Pons (tissue), 1 donor: ENCODE results near the gene TMEM150B.

Experiments
- DNase-seq: peaks from one replicate; pipeline ENCODE4 v3.0.0-alpha.2; 2016; ENCODE audit warnings: low spot score

TMEM150B gene

DNA sequence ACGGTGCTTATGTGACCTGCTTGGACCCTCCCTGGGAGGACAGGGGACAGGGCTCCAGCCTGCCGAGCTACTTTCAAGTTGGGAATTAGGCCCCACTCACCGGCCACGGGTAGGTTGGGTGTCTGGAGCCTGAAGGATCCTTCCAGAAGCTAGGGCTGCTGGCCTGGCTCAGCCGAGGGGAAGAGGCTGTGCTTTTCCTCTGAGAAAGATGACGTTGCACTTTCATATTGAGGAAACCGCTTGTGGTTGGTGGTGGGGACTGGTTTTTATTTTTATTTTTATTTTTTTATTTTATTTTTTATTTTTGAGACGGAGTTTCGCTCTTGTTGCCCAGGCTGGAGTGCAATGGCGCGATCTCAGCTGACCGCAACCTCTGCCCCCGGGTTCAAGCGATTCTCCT lies at the start of gene TMEM150B:
TSS of gene TMEM150B (minus strand) at position 170 of the 400 bp plus-strand sequence. CDS start 4,305 bp downstream, outside the sequence.
- peak; percentile 46 for DNase-seq

DNA sequence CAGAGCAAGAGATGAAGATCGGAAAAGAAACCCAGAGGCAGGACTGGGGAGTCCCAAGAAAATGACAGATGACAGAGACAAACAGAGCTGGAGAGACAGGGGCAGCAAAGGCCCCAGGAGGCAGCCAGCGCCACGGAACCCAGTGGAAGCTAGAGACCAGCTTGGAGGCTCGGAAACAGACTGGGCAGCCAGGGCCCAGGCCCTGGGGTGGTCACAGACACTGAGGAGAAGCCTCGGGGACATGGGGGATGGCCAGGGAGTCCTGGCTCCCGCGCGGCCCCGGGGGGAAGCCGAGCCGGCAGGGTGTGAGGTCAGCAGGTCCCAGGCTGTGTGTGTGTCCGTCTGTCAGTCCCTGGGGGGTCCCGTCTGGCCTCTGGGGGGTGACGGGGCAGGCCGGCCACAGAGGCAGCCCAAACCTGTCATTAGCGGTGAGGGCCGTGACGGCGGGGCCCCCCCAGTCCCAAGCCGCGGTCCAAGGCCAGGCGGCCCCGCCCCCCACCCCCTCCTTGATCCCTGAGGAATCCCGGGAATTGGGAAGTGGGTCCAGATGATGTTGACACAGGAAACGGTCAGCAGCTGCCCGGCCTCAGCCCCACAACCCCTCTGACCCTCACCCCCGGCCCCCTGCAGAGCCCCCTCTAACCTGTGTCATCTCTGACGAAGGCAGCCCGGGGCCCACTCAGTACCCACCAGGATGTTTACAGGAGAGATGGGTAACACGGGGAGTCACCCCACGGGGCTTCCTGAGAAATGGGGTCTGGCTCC lies 49.0 kb upstream of the TMEM150B start:
- no peak for DNase-seq

DNA sequence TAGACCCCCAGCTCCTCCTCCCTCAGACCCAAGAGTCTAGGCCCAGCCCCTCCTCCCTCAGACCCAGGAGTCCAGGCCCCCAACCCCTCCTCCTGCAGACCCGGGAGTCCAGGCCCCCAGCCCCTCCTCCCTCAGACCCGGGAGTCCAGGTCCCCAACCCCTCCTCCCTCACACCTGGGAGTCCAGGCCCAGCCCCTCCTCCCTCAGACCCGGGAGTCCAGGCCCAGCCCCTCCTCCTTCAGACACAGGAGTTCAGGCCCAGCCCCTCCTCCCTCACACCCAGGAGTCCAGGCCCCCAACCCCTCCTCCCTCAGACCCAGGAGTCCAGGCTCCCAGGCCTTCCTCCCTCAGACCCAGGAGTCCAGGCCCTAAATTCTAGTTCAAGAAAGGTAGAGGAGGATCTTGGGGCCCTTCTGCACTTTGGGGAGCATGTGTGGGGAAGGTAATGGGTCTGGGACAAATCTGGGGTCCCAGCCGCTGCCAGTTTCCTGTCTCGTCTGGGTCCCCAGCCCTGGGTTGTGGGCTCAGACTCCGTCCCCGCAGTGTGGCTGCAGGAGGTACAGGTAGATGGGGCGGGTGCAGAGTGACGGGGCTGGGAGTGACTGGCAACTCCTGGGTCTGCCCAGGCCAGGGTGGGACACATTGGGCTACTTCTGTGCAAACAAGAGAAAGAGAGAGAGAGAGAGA lies 48.3 kb upstream of the TMEM150B start:
- DNase-seq: no peak

GRCh38 chr19:55372316-55373081 lies 47.4 kb upstream of the TMEM150B start:
- no peak for DNase-seq

GRCh38 chr19:55370305-55370988 lies 45.3 kb upstream of the TMEM150B start, which contains the start of gene IL11:
Gene IL11, minus strand, starts transcription at chr19:55370463. Its CDS starts 153 bp downstream, at chr19:55370310.
- no peak for DNase-seq

- no peak for DNase-seq
Measured at GRCh38 chr19:55369653-55370304, 44.6 kb upstream of the TMEM150B start.

GRCh38 chr19:55368701-55369563 lies 43.8 kb upstream of the TMEM150B start:
- no peak for DNase-seq

DNA sequence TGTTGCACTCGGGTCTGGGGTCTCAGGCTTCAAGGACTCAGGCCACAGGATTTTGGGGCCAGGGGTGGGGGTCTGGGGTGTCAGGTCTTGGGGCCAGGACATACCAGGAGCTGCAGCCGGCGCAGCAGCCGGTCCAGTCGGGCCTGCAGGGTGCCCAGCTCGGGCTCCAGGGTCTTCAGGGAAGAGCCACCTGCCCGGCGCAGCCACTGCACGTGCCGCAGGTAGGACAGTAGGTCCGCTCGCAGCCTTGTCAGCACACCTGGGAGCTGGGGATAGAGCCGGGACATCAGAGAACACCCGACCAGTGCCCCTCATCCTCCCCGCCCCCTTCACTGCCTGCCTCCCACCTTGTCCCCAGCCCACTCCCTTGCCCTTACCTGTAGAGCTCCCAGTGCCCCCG lies 43.0 kb upstream of the TMEM150B start:
- DNase-seq: no peak

DNA sequence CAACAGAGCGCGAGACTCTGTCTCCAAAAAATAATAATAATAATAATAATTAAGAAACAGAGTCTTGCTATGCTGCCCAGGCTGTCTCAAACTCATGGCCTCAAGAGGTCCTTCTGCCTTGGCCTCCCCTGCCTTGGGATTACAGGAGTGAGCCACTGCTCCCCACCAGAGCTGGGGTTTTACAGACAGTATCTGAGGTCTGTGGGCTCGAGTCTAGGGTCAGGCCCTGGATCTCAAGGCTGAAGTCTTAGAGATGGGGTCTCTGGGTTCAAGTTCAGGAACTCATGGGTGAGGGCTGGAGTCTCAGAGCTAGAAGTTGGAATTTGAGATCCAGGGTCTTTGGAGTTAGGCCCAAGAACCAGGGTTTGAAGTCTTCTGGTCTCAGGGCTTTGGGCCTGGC lies 41.6 kb upstream of the TMEM150B start:
- no peak for DNase-seq

DNA sequence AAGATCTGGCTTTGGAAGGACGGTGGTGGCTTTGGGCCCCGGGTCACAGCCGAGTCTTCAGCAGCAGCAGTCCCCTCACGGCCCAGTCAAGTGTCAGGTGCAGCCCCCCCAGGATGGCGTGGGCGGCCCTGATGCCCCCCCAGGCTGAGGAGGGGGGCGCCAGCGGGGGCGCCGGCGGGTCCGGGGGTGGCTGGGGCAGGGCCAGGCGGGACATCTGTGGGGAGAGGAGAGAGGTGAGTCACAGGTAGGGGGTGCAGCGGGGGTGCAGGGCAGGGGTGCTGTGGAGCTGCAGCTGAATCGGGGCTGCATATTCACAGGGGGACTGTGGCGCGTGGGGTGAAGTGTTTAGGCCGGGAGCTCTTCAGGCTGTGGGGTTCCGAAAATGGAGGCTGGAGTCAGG lies 40.8 kb upstream of the TMEM150B start:
- DNase-seq: no peak

DNA sequence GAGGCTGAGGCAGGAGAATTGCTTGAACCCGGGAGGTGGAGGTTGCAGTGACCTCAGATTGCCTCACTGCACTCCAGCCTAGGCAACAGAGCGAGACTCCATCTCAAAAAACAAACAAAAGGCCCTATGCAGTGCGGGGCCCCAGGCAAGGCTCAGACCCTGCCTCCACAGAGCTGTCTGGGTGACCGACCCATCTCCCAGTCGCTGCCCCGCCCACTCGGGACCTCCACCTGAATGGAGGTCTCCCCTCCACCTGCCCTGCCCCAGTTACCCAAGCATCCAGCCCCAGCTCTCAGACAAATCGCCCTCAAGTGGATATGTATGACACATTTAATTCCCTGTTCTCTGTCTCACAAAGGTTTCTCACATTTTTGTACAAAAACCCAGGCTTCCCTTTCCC lies 40.1 kb upstream of the TMEM150B start:
- DNase-seq: no peak

- DNase-seq: no peak
Measured at GRCh38 chr19:55362990-55363716, 38.0 kb upstream of the TMEM150B start, which contains the start of gene GARIN5B. Gene GARIN5B, minus strand, starts transcription at chr19:55363260. Its CDS starts 194 bp downstream, at chr19:55363066.

DNA sequence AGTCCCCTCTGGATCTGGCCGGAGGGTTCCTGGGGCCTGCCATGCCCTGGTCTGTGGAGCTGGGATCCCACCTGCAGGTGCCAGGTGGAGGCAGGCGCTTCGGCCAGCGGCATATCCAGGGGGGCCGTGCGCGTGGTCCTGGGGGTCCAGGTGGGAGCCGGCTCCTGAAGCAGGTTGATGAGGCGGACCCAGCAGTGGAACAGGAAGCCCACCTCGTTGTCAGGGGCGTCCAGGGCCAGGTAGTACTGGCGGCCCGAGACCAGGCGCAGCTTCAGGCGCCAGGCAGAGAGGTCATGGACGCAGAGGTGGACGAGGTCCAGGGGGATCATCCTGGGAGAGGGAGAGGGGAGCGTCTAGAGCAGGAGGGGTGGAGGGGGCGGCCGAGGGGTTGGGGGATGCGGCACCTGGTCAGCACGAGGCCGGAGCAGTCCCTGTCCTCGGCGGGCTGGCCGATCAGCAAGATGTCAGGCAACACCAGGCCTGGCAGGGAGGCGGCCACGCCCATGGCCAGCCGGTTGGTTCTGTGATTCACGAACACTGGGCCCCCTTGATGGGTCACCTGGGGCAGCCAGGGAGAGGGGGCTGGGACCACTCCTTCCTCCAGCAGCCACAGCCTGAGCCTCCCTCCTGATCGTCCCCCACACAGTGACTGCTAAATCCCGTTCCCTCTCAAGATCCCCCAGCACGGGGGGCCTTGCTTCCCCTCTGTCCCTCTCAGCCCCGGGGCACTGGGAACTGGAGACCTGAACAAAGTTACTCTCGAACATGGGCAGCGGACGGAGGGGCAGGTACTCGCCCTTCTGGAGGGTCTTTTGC lies 37.2 kb upstream of the TMEM150B start:
- no peak for DNase-seq

GRCh38 chr19:55360902-55361301 lies 35.8 kb upstream of the TMEM150B start:
- DNase-seq: no peak

GRCh38 chr19:55358943-55359908 lies 34.1 kb upstream of the TMEM150B start:
- DNase-seq: no peak

- no peak for DNase-seq
Measured at GRCh38 chr19:55358493-55358892, 33.4 kb upstream of the TMEM150B start.

DNA sequence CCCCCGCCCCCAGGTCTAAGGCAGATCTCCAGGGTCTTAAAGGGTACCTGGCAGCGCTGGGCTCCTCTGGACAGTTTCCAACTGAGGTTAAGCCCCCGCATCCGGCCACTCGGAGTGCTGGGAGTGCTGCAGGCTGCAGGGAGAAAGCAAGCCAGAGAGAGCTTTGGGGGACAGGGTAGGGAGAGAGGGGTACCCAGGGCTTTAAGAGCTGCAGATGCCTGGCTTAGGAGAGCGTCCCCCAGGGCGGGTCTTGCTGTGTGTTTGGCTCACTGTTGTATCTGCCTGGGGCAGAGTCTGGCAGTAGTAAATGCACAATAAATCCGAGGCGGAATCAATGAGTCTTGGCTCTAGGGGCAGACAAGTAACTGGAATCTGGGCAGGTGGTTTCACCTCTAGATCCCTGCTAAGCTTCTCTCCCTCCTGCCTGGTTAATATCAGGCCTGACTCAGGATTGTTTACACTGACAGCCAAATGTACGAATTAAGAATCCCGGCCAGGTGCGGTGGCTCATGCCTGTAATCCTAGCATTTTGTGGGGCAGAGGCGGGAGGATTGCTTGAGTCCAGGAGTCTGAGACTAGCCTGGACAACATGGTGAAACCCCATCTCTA lies 30.2 kb upstream of the TMEM150B start:
- DNase-seq: no peak
